AG04450 (cell line): ENCODE data around the gene RFPL2. TPM values are rescaled to one million over a fixed set of nuclear protein-coding genes. Genes with fewer than 3 reads are reported as not detected.
"Not testable (repeated sequence)": the region's sequence is repeated elsewhere in the genome, so short reads cannot be mapped to it uniquely, and the experiment has no call there.

Experiments used
- CTCF ChIA-PET: fragments of 300-600, 350-600 bp; formaldehyde crosslinking; extraction: SDS; loops from one replicate; lab custom pipeline; 2022; ENCODE audit warnings: antibody characterized with exemption, inconsistent platforms; lab: Charles Lee
- POLR2A ChIA-PET: fragments of 350-600 bp; formaldehyde crosslinking; extraction: SDS; loops from one replicate; lab custom pipeline; 2021; ENCODE audit warnings: antibody characterized with exemption, inconsistent platforms; lab: Yijun Ruan, JAX
- DNase-seq: peaks from one replicate; pipeline ENCODE4 v3.0.0-alpha.2; 2011; ENCODE audit warnings: low read depth, low spot score
- H3K27ac ChIP-seq: one replicate; pipeline ENCODE4 v1.5.1; 2012; ENCODE audit warnings: low read depth, low read length, control low read depth
- H3K27me3 ChIP-seq: one replicate; pipeline ENCODE4 v1.6.0; 2012; ENCODE audit warnings: low read length; ENCODE audit not compliant: control insufficient read depth, insufficient read depth
- H3K4me3 ChIP-seq: 2 replicates; pipeline ENCODE4 v1.5.1; 2011; ENCODE audit warnings: mild to moderate bottlenecking, low read depth, low read length, control low read depth
- H3K9me3 ChIP-seq: 2 replicates; pipeline ENCODE4 v1.5.1; 2012; ENCODE audit warnings: low read length; ENCODE audit not compliant: control insufficient read depth, insufficient read depth
- CTCF ChIP-seq: IDR thresholded peaks from 2 replicates; pipeline ENCODE4 v1.5.1; 2011; ENCODE audit warnings: low read depth, low read length, control low read depth, inconsistent platforms
- polyA plus RNA-seq: library from polyadenylated mRNA; depleted of rRNA; stranded (reverse); fragments of >200 nt; gene quantifications from 2 replicates; pipeline ENCODE4 v1.2.3, GENCODE V29; 2011

The RFPL2 gene
- polyA plus RNA-seq, 1 experiment, result not detected

- POLR2A ChIA-PET, result no interaction called here
- Histone ChIP-seq H3K4me3 (no peak overlapping the region), H3K9me3 (no peaks in the 10 kb centered on the region; the same call in 1 of the 2 replicates), H3K27ac (no peak overlapping the region), H3K27me3 (no peaks in the 10 kb centered on the region)
- no peak for DNase-seq
- CTCF ChIA-PET, result no interaction called here
- TF ChIP-seq CTCF, result no peak
Measured at GRCh38 chr22:32175683-32176644, 28.9 kb downstream of the RFPL2 start.

- Histone ChIP-seq H3K27ac (no peak overlapping the region), H3K27me3 (no peaks in the 10 kb centered on the region), H3K9me3 (no peaks in the 10 kb centered on the region; the same call in 1 of the 2 replicates), H3K4me3 (no peak overlapping the region)
- CTCF ChIA-PET, result no interaction called here
- no peak for TF ChIP-seq CTCF
- DNase-seq, result no peak
- POLR2A ChIA-PET, result no interaction called here
Measured at GRCh38 chr22:32175115-32175514, 29.8 kb downstream of the RFPL2 start.

GRCh38 chr22:32165681-32166080, 39.2 kb downstream of the RFPL2 start:
- CTCF ChIA-PET, result no interaction called here
- POLR2A ChIA-PET, result no interaction called here
- DNase-seq, result no peak
- Histone ChIP-seq H3K27ac (no peak overlapping the region), H3K4me3 (no peak overlapping the region), H3K9me3 (no peaks in the 10 kb centered on the region), H3K27me3 (peaks cover 2% of the 10 kb centered on the region)
- no peak for TF ChIP-seq CTCF

- DNase-seq, result no peak
- POLR2A ChIA-PET, result no interaction called here
- Histone ChIP-seq H3K9me3 (no peaks in the 10 kb centered on the region), H3K27me3 (peaks cover 2% of the 10 kb centered on the region), H3K4me3 (no peak overlapping the region), H3K27ac (no peak overlapping the region)
- no peak for TF ChIP-seq CTCF
- CTCF ChIA-PET, result interaction anchor here (1.2 kb wide), 1 partner anchor 103 kb away, joined by 3 read pairs; no protein-coding TSS in a partner anchor
Measured at GRCh38 chr22:32164075-32164860, 40.6 kb downstream of the RFPL2 start.

- POLR2A ChIA-PET, H3K4me3 ChIP-seq, H3K27ac ChIP-seq, H3K9me3 ChIP-seq, H3K27me3 ChIP-seq, CTCF ChIA-PET, DNase-seq: not testable (repeated sequence)
Measured at GRCh38 chr22:32160411-32160810, 44.5 kb downstream of the RFPL2 start.
